GM12873 (cell line): ENCODE measurements around the gene GNRH2.

Experiments
- TF ChIP-seq, protein P1 (sequence below): IDR thresholded peaks from 2 replicates; pipeline ENCODE4 v1.5.1; 2012; ENCODE audit warnings: low read depth, mild to moderate bottlenecking, moderate library complexity, low read length, control low read depth; ENCODE audit not compliant: insufficient read depth; ENCODE audit errors: missing control alignments

Gene GNRH2

DNA sequence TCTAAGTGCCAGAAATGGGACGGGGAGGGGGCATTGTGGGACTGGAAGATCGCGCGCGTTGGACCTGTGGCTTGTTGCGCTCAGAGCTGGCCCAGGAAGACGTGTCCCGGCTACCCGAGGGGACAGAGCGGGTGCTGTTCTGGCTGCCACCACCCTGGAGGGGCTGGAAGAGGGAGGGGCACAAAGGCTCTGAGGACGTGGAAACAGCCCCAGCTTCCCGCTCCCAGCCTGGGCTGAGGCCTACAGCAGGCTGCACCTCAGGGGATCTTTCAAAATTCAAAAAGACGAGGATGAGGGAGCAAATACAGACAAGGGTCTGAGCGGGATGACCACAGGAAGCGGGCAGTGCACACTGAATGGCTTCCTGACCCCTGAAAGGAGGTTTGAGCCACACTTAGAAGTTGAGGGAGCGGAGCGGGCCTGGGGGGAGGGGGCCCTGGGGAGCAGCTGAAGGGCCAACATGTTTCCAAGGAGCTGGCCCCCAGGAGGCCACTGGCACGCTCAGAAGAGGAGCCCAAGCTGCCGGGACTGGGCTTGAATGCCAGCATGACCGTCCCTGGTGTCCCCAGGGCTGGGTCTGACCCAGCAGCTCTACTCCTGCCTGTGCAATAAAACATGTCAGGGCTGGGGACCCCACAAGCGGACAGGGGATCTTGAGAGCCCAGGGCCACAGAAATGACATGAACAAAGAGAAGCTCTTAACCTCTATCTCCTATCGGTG, 29.3 kb downstream of the GNRH2 start:
- TF ChIP-seq, protein P1, sequence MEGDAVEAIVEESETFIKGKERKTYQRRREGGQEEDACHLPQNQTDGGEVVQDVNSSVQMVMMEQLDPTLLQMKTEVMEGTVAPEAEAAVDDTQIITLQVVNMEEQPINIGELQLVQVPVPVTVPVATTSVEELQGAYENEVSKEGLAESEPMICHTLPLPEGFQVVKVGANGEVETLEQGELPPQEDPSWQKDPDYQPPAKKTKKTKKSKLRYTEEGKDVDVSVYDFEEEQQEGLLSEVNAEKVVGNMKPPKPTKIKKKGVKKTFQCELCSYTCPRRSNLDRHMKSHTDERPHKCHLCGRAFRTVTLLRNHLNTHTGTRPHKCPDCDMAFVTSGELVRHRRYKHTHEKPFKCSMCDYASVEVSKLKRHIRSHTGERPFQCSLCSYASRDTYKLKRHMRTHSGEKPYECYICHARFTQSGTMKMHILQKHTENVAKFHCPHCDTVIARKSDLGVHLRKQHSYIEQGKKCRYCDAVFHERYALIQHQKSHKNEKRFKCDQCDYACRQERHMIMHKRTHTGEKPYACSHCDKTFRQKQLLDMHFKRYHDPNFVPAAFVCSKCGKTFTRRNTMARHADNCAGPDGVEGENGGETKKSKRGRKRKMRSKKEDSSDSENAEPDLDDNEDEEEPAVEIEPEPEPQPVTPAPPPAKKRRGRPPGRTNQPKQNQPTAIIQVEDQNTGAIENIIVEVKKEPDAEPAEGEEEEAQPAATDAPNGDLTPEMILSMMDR, result no peak

DNA sequence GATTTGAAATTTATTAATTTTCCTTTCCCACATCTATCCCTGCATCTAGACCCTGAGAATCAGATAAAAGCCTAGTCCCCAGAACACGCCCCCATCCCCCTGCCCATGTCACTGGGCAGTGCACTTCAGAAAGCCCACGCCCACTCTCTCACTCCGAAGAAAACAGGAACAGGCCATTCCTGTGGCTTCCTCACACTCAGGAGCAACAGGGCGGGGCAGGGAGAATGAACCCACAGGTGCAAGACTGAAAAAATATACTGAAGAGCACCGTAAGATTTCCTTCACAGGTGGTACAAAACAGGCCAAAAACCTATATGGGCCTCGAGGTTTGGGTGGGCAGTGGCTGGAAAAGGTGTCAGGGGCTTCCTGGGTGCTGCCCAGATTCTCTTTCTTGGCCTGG, 31.4 kb downstream of the GNRH2 start:
- TF ChIP-seq, protein P1, result no peak

DNA sequence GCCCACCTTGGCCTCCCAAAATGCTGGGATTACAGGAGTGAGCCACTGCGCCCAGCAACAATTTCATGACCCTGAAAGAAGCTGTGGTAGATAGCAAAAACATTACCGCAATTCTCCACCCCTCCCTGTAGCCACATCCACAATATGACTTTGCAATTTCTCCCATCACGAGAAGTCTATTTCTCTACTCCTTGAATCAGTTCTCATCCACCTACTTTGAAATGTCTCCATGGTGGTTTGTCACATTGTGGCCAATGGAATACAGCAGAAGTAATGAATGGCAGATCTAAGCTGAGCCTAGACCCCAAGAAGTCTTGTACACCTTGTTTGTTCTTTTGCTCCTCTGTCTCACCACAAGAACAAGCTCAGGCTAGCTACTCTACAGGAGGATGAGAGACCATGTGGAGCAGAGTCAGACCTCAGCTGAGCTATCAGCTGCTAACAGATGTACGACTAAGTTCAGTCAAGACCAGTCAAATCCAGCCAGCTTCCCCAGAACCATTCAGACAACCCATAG, 34.3 kb downstream of the GNRH2 start:
- TF ChIP-seq, protein P1, result no peak

DNA sequence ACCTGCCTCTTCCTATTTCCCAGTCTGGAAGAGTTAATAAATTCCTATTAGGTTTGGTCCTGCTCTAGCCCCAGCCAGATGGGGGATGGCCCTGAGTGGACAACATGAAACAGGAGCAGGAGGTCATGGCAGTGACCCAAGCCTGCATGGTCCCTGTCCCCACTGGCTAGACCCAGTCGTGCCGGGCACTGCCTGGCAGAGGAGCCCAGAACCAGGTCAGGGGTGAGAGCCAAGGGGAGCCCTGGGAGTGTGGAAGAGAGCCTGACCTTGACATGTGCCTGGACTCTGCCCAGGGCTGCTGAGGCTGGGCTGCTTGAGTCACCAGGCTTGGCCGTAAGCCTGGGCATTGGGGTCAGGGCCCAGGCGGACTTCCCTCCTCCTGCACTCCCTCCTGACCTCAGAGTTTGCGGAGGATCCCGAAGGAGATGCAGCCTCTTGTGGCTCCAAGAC, 37.5 kb downstream of the GNRH2 start:
- TF ChIP-seq, protein P1, result no peak

DNA sequence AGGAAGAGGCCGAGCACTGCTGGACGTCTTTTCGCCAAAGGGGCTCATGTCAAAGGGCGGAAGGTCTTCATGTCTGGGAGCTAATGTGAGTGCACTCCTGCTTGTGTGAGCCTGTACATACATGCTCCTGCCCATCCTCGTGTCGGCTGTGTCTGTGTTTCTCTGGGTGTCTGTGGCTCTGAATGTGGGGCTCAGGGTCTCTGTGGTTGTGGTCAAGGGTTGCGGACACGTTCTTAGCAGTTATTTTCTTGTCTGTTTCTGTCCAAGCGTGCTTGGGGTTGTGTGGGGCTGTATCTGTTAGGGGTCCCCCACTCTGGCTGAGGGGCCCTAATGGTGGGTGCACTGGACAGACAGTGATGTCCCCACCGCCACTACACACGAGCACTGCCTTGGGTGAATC, 38.2 kb downstream of the GNRH2 start:
- TF ChIP-seq, protein P1, result no peak

DNA sequence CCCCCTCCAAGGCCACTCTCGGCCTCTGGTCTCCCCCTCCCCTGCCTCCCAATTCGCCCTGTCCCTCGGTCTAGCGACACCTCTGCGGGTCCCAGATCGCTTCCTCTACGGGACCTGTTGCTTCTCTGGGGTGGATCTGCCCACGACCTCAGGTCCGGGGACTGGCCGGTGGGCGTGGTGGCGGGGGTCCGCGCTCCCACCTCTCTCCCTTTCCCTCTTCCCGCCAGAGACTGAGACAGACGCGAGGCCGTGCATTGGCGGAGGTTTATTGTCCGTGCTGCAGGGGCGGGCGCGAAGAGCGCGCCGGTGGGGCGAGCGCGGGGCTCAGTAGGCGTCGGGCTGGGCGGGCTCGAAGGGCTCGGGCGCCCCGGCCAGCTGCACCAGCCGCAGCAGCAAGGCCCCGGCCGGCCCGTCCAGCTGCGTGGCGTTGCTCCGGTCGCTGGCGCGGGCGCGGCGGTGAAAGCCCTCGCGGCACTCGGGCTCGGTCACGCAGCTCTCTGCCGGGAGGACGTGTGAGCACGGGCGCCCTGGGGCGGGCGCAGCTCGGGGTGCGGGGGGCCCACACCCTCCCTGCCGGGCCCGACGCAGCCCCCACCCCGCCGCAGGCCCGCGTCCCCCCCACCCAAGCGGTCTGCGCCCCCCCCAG, 39.0 kb downstream of the GNRH2 start:
- TF ChIP-seq, protein P1, result no peak
